DMS114 treated with DMSO at 0.1 percent for 48 hours (cell line): ENCODE measurements around the gene POLR1A.
"Not testable (repeated sequence)": the region's sequence is repeated elsewhere in the genome, so short reads cannot be mapped to it uniquely, and the experiment has no call there.

Source experiments
- DNase-seq: peaks from one replicate; lab custom pipeline; 2025; ENCODE audit not compliant: unreplicated experiment; lab: John Stamatoyannopoulos, UW

Gene POLR1A

DNA sequence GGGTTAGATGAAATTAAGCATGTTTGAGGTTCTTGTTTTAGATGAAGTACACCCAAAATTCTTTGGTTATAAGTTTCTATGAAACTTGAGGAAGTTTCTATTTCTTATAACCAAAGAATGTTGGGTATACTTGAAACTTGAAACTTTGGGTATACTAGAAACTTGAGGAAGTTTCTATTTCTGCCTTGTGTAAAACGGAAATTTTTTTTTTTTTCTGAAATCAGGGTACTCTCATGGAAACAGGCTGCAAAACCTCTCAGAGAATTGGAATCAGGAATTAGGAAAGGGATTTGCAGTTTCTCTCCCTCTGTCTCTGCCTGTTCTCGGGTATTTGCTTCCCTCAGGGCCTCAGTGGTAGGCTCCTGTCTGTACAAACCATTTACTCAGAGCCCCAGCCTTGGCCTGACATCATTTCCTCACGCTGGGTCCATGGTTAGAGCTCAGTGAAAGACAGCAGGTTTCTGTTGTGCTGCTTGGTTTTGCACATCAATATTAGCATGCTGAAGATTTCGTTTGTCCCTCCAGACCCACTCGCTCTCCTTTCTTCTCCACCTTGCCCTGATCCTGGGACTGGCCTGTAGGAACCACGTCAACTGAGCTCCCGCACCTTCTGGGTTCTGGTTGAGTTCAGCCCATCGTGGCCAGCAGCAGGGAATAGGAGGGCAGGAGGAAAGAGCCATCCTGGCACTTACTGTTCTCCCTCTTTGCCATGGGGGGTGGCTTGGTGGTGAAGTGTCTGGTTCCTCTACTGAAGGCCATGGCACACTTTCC, 106.4 kb downstream of the POLR1A start:
- DNase-seq: no peak

DNA sequence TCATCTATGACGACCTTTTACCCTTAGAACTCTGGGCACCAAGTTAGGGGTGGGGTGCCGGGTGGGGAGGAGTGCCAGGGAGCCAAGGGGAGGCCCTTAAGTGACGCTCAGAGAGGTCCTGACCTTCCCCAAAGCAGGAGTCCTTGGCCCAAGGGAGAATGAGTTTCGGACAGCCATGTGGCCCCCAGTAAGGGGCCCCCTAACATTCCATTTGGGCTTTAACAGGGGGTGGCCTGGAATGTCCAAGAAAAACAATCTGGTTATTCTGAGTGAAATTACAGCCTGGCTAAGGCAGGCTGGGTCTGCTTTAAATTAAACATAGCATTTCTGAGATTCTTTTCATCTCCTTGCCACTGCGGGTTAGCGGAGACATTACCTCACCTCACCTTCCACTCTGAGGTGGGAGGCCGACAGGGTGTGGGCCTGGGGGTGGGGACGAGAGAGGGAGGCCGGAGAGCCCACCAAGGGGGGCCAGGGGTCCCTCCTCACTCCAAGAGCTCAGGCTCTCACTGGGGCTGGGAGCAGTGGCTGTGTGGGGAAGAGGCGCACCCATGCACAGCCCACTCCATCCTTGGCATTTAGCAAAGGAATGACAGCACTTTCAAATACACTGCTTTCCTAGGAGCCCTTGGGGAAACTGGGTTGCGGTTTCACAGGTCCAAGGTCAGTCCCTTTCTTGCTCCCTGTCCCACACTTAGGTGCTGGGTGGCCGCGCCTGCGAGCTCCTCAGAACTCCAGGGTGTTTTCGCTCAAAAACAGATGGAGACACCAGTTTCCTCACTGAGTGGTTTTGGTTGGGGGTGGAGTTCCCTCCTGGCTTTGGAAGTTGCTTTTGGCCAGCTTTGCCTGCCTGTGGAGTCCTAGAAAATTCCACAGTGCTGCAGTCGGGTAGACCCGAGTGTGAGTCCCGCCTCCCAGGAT, 107.4 kb downstream of the POLR1A start:
- no peak for DNase-seq

DNA sequence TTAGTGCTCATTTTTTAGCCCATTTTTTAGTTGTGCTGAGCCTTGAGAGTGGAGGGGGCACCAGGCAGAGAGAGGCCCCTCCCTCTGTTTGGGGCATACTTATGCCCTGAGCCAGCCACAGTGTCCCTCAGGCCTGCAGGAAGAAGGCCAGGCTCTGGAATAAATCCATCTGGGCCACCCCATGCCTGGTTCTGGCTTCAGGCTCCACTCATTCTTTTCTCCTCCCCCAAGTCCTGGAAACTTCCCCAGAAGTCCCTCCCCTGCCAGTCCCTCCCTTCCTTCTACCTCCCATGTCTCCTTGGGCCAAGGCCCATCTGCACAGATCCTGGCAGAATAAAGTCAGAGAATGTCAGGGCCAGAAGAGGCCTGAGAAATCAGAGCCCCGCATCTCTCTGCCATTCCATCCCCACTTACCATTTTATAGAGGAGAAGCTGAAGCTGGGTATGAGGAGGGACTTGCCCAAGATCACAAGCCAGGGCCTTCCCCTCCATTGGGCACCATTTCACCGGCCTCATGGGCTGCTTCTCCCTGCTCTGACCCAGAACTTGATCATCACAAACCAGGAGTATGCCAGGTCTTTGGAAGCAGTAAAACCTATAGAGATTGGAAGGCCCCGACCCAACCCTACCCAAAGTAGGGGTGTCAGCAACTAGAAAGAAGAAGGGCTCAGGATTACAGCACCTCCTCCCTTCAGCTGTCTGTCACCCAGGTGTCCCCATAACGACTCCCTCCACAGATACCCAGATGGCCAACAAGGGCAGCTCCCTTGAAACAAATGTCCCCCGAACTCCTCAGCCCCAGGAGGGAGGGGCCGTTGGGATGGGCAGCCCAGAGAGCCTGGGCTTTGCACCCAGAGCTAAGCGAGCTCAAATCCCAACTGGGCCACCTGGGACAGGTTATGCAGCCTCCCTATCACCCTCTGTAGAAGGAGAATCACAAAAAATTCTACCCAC, 108.4 kb downstream of the POLR1A start:
- DNase-seq: no peak

DNA sequence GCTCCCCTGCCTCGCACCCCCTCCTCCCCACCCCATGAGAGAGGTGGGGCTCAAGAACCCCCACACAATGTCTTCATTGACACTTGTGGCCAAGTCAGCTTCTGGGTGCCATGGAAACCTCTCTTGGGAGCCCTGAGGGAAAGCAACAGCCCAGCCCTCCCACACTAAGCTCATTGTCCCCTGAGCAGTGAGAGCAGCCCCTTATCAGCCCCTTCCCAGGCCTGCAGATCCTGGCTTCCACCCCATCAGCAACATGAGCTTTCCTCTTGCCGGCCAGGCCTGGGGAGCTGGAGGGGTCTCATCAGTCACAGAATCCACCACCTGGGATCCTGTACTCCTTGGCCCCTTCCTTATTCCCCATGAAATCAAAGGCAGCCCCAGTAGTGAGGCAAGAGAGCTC, 109.1 kb downstream of the POLR1A start:
- DNase-seq: no peak

DNA sequence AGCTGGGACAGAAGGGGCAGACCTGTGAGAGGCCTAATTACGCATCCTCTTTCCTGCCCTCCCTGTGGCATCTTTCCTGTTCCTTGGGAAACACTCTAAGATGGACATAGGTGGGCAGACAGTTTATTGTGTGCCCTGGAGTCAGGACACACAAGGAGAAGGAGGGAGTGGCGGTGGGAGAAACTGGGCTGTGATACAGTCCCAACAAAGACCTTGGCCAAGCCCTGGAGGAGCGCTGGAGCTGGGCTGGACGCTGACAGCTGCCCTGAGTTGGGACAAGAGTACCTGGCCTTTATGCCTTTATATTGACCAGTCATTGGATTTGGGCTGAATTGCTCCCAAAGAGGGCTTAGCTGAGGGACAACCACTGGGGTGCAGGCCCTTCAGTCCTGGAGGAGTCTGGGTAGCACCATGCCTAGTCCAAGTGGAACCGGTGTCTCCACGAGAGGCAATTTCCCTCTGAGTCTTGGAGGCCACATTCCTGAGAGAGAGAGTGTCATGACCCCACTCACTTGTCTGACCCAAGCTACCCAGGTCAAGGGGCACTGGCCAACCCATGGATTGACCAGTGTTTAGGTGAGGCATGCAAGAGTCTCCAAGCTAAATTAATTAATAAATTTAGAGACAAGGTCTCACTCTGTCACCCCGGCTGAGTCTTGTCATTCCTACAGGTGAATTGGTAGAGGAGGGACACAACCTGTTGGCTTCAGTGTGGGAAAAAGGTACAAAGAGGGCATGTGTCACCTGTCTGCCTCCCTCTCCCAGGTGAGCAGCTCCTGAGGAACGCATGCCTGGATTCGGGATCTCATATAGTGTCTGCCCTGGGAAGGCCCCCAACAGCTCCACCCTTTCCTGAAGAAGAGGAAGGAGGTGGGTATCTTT, 109.8 kb downstream of the POLR1A start:
- no peak for DNase-seq

DNA sequence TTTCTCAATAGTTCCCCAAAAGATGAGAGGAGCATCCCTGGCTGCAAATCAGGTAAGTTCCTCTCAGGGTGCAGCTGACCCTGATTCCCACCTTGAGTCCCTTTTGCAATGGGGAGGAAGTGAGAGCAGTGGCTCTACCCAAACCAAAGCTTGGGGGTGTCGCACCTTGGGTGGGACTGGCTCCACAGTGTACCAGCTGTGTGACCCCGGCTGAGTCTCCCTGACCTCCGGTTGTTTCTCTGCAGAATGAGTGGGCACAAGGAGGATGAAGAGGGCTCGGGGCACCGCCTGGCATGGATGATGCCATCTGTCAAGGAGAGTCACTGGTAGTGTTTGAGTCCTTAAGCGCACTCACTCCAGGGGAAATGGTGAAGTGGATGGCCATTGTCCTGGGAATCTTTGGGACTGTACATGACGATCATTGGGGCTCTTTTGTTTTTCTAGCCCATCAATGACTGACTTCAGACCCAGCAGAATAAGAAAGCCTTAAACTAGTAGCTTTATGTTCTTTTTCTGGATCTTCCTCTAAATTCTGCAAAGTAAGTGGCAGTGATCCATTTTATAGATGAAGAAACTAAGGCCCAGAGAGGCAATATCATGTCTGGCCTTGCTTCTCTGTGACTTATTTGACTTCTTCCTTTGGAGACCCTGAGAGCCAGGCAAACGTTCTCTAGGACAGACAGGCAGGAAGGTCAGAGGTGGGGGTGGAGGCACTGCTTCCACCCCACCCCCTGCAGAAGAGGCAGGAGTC, 110.6 kb downstream of the POLR1A start:
- no peak for DNase-seq

DNA sequence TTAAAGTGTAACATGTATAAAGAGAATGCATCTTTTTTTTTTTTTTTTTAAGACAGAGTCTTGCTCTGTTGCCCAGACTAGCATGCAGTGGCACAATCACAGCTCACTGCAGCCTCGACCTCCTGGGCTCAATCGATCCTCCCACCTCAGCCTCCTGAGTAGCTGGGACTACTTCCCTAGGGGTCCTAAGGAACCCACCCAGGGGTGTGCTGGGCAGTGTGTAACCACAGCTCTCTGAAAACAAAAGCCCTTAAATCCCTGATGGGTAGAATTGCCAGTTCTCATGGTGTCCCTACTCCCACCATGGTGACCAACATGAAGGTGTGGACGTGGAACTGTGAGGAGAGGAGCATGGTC, 111.3 kb downstream of the POLR1A start:
- no peak for DNase-seq

DNA sequence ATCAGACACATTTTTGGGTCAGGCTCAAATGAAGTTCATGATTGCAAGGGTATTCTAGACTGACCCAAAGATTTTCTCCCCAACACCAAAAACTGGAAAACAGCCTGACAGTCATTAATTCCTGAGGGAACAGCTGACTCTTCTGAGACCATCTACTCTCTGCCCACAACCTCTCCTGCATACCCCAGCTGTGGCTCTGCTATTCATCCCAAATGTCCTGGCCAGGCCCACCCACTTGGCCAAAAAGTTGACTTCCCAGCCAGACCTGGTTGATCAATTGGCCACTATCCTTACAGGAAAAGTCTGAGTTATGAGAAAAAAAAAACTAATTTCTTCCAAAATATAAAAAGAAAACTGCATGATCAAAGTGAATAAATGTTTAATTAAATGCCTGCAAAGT, 113.1 kb downstream of the POLR1A start:
- DNase-seq: no peak

DNA sequence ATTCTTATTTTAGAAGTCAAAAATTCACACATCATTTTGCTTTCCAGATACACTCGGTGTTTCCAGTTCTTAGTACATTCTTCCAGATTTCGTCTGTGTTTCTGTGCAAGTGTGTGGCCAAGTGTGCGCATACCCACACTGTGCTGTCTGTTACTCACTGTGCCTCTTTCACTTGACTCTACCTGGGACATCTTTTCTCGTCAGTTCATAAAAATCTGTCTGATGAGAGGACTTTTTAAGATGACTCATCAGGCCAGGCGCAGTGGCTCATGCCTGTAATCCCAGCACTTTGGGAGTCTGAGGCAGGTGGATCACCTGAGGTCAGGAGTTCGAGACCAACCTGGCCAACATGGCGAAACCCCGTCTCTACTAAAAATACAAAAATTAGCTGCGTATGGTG, 113.6 kb downstream of the POLR1A start:
- DNase-seq: not testable (repeated sequence)

DNA sequence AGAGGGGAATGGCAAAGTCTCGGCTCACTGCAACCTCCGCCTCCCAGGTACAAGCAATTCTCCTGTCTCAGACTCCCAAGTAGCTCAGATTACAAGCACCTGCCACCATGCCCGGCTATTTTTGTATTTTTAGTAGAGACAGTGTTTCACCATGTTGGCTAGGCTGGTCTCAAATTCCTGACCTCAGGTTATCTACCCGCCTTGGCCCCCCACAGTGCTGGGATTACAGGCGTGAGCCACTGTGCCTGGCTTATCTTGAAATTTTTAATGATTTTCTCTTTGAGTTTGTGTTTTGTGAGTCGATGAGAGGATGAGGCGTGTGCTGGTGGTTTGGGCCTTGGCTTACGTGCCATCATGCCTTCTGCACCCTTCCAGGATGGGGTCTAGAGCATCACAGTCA, 115.6 kb downstream of the POLR1A start:
- no peak for DNase-seq

DNA sequence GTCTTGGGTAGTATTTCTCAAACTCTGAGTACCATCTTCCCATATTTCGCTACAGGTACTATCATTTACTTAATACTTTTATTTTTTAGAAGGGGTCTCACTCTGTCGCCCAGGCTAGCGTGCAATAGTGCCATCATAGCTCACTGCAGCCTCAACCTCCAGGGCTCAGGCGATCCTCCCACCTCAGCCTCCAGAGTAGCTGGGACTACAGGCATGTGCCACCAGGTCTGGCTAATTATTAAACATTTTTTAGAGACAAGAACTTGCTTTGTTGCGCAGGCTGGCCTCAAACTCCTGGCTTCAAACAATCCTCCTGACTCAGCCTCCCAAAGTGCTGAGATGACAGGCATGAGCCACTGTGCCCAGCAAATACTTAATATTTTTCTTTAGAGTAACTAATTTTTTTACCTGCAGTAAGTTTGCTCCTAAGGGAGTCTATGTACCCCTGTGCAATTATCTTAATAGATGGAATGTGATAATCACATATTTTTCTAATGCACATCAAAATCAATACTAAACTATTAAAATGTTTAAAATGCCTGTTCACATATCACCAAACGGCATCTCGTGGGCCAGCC, 116.3 kb downstream of the POLR1A start:
- no peak for DNase-seq

DNA sequence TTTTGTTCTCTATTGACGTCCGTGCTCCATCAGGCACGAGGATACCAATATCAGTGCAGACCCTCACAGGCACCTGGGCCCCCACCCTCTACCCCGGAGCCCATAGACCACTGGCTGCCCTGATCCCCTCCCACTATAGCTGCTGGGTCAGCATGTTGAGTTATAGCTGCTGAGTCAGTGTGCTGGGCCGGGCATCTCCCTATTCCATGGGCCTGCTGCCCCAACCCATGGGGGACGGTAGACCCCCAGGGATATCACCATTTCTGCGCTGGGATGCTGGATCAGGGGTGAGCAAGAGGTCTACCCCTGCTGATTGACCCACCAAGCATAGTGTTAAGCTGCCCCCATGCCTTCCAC, 116.8 kb downstream of the POLR1A start:
- no peak for DNase-seq

DNA sequence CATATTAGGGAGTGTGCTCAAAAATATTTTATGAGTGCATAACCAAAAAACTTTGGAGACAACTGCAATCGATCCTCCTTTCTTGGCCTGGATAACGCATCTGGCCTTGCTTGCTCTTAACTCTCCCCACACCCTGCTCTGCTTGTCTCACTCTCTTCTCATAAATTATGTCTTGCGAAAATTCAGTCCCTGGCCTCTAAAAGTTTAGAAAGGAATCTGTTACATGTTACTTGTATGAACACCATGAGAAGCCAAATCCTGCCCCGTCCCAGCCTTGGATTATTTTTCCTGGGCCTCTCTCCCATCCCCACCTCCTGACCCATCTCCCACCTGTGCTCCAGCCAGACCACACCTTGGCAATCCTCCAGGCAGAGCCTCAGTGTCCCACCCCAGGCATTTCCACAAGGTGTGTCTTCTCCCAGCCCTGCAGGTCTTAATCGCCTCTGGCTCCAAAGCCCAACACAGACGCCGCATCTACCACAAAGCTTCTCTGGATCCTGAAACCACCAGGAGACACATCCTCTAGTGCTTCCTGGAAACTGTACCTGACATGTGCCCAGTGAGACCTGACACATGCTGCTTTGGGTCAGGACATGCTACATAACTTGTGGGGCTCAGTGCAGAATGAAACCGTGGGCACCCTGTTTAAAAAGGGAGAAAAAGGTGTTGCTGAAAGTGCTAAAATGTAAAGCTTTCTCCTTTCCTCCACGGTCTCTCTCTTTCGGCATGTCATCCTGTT, 117.3 kb downstream of the POLR1A start:
- no peak for DNase-seq

DNA sequence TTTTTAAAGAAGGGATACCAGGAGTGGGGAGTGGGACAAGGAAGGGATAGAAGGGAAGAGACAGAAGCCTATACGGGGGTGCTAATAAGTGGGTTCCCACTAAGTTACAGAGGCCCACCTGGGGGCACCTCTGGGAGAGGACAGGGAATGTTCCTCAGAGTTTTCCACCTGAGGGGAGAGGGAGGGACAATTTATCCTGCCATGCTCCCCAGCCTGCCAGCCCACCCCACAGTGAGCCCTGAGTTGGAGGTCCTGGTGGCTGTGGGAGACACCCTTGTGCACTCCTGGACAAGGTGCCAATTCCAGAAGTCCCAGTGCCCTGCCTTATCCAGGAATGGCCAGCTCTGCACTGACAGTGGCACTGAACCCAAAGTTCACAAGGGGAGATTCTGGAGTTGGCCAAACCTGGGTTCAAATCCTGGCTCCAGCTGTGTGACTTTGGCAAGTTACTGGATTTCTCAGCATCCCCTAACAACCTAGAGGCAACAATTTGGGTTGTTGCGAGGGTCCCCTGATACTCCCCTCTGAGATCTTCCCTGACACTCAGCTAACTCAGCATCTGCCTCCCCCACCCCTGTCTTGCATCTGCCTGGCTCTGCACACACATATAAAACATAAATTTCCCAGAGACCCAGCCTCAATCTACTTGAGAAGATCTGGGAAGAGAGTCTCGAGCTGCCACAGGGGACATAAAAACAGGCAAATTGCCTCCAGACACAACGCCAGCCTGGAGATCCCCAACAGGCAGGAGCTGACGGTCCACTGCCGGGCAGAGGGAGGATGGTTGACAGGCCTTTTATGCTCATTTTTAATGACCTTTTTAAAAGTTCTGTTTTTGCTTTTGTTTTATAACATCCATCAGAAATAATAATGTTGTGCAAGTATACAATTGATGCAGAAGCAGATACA, 118.2 kb downstream of the POLR1A start:
- no peak for DNase-seq

DNA sequence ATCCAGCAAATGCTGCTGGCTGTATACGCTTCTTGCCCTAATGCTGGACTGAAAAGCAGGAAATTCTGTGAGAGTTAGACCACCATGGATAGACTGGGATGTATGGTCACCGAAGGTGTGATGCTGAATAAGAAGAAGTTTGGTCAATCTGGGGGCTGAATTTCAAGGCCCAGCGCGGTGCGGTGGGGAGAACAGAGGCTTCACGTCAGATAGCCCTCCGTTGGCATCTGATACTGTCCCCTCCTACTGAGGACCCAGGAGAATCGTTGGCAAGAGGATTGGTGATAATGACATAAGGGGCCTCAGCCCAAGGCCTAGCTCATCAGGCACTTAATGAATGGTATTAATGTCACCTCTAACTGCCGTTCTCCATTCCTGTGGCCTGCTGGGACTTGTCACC, 119.6 kb downstream of the POLR1A start:
- no peak for DNase-seq

DNA sequence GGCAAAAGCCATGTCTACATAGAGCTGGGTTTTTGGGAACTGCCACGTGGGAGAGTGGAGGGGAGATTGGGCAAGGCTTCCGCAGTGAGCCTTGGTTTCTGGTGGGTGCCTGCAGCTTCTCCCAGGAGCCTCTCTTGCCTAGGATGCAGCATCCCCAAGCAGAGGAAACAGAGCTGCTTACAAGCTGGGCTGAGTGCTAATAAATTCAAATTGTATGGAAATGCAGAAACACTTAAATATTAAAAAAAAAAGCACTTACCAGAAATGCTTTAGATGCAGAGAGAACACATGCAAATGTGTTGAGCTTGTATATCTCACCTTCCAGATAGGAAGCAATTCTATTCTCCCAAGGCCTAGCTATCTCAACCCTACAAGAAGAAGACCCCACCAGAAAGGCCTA, 120.9 kb downstream of the POLR1A start:
- no peak for DNase-seq

DNA sequence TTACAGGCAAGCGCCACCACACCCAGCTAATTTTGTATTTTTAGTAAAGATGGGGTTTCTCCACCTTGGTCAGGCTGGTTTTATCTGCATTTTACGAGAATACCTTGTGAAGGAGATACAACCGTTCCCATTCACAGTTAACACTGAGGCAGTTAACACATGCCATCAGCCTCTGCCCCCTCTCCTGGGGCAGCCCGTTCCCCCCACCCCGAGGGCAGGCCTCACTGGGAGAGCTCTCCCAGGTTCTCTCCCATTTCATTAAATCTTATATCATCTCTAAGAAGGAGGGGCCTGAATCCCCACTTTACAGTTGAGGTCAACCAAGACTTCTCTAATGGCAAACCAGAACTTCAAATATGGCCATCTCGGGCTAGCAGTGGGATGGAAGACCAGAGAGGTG, 121.9 kb downstream of the POLR1A start:
- DNase-seq: no peak
